Colonic mucosa (tissue), 4 donors: ENCODE data around the gene VN1R2. TPM values are rescaled to one million over a fixed set of nuclear protein-coding genes. Genes with fewer than 3 reads are reported as not detected.
"Not testable (repeated sequence)": the region's sequence is repeated elsewhere in the genome, so short reads cannot be mapped to it uniquely, and the experiment has no call there.

Source experiments
- DNase-seq: peaks from one replicate; pipeline ENCODE4 v3.0.0-alpha.2; 2020
- H3K27ac ChIP-seq: fragments of 200-600 bp; one replicate; pipeline ENCODE4 v1.8.0; 2021
- H3K27me3 ChIP-seq: fragments of 200-600 bp; one replicate; pipeline ENCODE4 v1.8.0; 2021
- H3K36me3 ChIP-seq: fragments of 200-600 bp; one replicate; pipeline ENCODE4 v1.8.0; 2021
- H3K4me1 ChIP-seq: fragments of 200-600 bp; one replicate; pipeline ENCODE4 v1.8.0; 2021; ENCODE audit warnings: mild to moderate bottlenecking
- H3K4me3 ChIP-seq: fragments of 200-600 bp; one replicate; pipeline ENCODE4 v1.8.0; 2021
- H3K9ac ChIP-seq, 2 donors: one replicate each; pipeline ENCODE4 v1.7.0; 2013; ENCODE audit warnings: control low read depth in 2 of 2, low read depth in 2 of 2, low read length in 2 of 2
- H3K9me3 ChIP-seq: fragments of 200-600 bp; one replicate; pipeline ENCODE4 v1.8.0; 2021
- CTCF ChIP-seq: fragments of 200-600 bp; IDR thresholded peaks from one replicate; pipeline ENCODE4 v1.8.0; 2022; ENCODE audit warnings: antibody characterized with exemption, mild to moderate bottlenecking
- intact Hi-C: fragments of 100-400 bp; cut with DNase I; formaldehyde crosslinking; loops from one replicate; pipeline ENCODE4 v1.14.1; 2022
- total RNA-seq, 2 donors: library from RNA; stranded (reverse); fragmentation: NEBNext Ultra II Directional in 1 of 2; extraction: Animal tissue kit (Norgen Biotek cat#: 25700) in 1 of 2; gene quantifications; one replicate each; pipeline ENCODE4 v1.2.1, GENCODE V29; 2021
- donor health status: healthy.
- donor health status: DM: no; HTN: no; CAD: no.
- donor health status: DM: no; HTN: no; CAD: no.

VN1R2 gene
- total RNA-seq, 2 donors from 2014 or later: not detected

- Histone ChIP-seq H3K9me3 (no peaks in the 10 kb centered on the region), H3K4me1 (no peaks in the 10 kb centered on the region), H3K4me3 (no peak overlapping the region), H3K9ac (no peak overlapping the region), H3K36me3 (no peaks in the 10 kb centered on the region), H3K27me3 (no peaks in the 10 kb centered on the region), H3K27ac (no peak overlapping the region)
- intact Hi-C loops: no loop called here
- DNase-seq: no peak
- no peak for TF ChIP-seq CTCF
Measured at GRCh38 chr19:53246498-53246897, 11.6 kb upstream of the VN1R2 start.

- no peak for TF ChIP-seq CTCF
- peak within 1 kb of the TSS; percentile 70 to 81 for H3K9ac ChIP-seq
- no peaks in the 10 kb centered on the region for H3K27me3 ChIP-seq
- peak within 1 kb of the TSS; percentile 66 for H3K4me3 ChIP-seq
- H3K4me1 ChIP-seq: no peaks in the 10 kb centered on the region
- no peaks in the 10 kb centered on the region for H3K9me3 ChIP-seq
- H3K27ac ChIP-seq: no peak within 1 kb of the TSS
- intact Hi-C loops: no loop called here
- DNase-seq: peak; percentile 87
- no peaks in the 10 kb centered on the region for H3K36me3 ChIP-seq
Measured at GRCh38 chr19:53254411-53255341, 3.4 kb upstream of the VN1R2 start, which contains the start of gene ZNF677. TSS of gene ZNF677 (minus strand) at chr19:53254873. CDS start at chr19:53251550, 3,323 bp downstream.

- H3K9ac ChIP-seq, H3K9me3 ChIP-seq, DNase-seq, H3K36me3 ChIP-seq, H3K4me1 ChIP-seq, intact Hi-C loops, H3K27me3 ChIP-seq, H3K27ac ChIP-seq, H3K4me3 ChIP-seq: not testable (repeated sequence)
Measured at GRCh38 chr19:53267623-53268022, 9.5 kb downstream of the VN1R2 start, which contains the start of gene VN1R4. TSS of gene VN1R4 (minus strand) at chr19:53267723. CDS start at chr19:53267665, 58 bp downstream.

GRCh38 chr19:53269861-53270260 is 11.8 kb downstream of the VN1R2 start:
- DNase-seq, H3K9ac ChIP-seq, H3K4me1 ChIP-seq, H3K36me3 ChIP-seq, H3K27ac ChIP-seq, H3K27me3 ChIP-seq, H3K4me3 ChIP-seq, H3K9me3 ChIP-seq, intact Hi-C loops: not testable (repeated sequence)

- no peak for TF ChIP-seq CTCF
- DNase-seq: no peak
- no peaks in the 10 kb centered on the region for H3K9me3 ChIP-seq
- no peak overlapping the region for H3K4me3 ChIP-seq
- intact Hi-C loops: no loop called here
- H3K27ac ChIP-seq: no peak overlapping the region
- H3K27me3 ChIP-seq: no peaks in the 10 kb centered on the region
- H3K9ac ChIP-seq: no peak overlapping the region
- no peaks in the 10 kb centered on the region for H3K4me1 ChIP-seq
- no peaks in the 10 kb centered on the region for H3K36me3 ChIP-seq
Measured at GRCh38 chr19:53272044-53272443, 14.0 kb downstream of the VN1R2 start.

GRCh38 chr19:53275480-53275879 is 17.4 kb downstream of the VN1R2 start:
- H3K4me1 ChIP-seq: no peaks in the 10 kb centered on the region
- H3K9ac ChIP-seq: no peak overlapping the region
- no peak overlapping the region for H3K27ac ChIP-seq
- DNase-seq: no peak
- no peak overlapping the region for H3K4me3 ChIP-seq
- intact Hi-C loops: no loop called here
- H3K36me3 ChIP-seq: no peaks in the 10 kb centered on the region
- no peaks in the 10 kb centered on the region for H3K27me3 ChIP-seq
- TF ChIP-seq CTCF: no peak
- H3K9me3 ChIP-seq: no peaks in the 10 kb centered on the region

GRCh38 chr19:53281947-53282346 is 23.9 kb downstream of the VN1R2 start:
- DNase-seq, H3K27me3 ChIP-seq, H3K27ac ChIP-seq, H3K4me3 ChIP-seq, H3K4me1 ChIP-seq, H3K9ac ChIP-seq, H3K9me3 ChIP-seq, H3K36me3 ChIP-seq, intact Hi-C loops: not testable (repeated sequence)
